AG09309 (cell line): Measurements from ENCODE around the gene INO80C.

Experiments
- DNase-seq: peaks from one replicate; pipeline ENCODE4 v3.0.0-alpha.2; 2010; ENCODE audit warnings: low read depth
- H3K4me3 ChIP-seq: 2 replicates; pipeline ENCODE4 v1.5.1; 2011; ENCODE audit warnings: mild to moderate bottlenecking, low read depth, low read length, moderate library complexity; ENCODE audit not compliant: control insufficient read depth
- TF ChIP-seq, protein P1 (sequence below): IDR thresholded peaks from 2 replicates; pipeline ENCODE4 v1.5.1; 2011; ENCODE audit warnings: mild to moderate bottlenecking, low read depth, low read length, inconsistent platforms; ENCODE audit not compliant: insufficient read depth, control insufficient read depth; ENCODE audit errors: missing control alignments

The INO80C gene

GRCh38 chr18:35477497-35477896 is 20.3 kb downstream of the INO80C start:
- no peak overlapping the region for H3K4me3 ChIP-seq
- no peak for DNase-seq
- TF ChIP-seq, protein P1, sequence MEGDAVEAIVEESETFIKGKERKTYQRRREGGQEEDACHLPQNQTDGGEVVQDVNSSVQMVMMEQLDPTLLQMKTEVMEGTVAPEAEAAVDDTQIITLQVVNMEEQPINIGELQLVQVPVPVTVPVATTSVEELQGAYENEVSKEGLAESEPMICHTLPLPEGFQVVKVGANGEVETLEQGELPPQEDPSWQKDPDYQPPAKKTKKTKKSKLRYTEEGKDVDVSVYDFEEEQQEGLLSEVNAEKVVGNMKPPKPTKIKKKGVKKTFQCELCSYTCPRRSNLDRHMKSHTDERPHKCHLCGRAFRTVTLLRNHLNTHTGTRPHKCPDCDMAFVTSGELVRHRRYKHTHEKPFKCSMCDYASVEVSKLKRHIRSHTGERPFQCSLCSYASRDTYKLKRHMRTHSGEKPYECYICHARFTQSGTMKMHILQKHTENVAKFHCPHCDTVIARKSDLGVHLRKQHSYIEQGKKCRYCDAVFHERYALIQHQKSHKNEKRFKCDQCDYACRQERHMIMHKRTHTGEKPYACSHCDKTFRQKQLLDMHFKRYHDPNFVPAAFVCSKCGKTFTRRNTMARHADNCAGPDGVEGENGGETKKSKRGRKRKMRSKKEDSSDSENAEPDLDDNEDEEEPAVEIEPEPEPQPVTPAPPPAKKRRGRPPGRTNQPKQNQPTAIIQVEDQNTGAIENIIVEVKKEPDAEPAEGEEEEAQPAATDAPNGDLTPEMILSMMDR: no peak

GRCh38 chr18:35474884-35475283 is 22.9 kb downstream of the INO80C start:
- TF ChIP-seq, protein P1: no peak
- H3K4me3 ChIP-seq: no peak overlapping the region
- no peak for DNase-seq

DNA sequence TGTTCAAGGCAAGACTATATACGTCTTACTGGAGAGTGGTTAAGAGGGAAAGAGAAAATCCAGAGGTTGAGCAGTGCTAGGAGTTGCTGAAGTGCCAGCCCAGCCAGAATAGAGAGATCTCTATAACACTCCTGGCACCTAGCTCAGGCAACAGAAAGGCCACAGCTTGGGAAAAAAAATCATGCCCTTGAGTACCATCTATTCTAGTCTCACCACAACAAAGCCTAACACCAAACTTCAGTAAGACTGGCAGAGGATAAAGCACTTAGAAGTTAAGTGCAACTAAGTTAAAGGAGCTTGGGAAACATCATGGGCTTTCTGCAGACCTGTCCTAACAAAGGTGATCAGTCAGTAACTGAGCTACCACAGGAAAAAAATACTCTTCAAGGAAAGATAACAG is 24.2 kb downstream of the INO80C start:
- TF ChIP-seq, protein P1: no peak
- no peak for DNase-seq
- no peak overlapping the region for H3K4me3 ChIP-seq

- TF ChIP-seq, protein P1: no peak
- H3K4me3 ChIP-seq: no peak overlapping the region
- no peak for DNase-seq
These were observed 27.3 kb downstream of the INO80C start for GRCh38 chr18:35470435-35470834.

DNA sequence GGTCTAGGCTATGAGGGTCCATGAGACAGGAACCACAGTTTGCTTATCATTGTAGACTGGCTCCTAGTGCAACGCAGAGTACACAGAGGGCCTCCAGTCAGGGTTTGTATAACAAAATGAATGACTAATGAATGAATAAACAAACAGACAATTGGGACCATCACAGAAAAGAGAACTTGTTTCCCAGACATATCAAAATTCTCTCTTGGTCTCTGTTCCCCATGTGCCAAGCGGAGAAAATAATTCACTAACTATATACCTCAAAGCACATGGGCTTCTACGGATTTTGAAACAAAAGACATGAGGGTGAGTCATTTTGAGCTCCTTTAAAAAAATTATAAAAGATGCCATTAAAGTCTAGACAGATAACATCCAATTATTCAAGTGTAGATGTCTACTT is 28.0 kb downstream of the INO80C start:
- no peak overlapping the region for H3K4me3 ChIP-seq
- DNase-seq: no peak
- TF ChIP-seq, protein P1: no peak

GRCh38 chr18:35468711-35469110 is 29.0 kb downstream of the INO80C start:
- no peak for DNase-seq
- TF ChIP-seq, protein P1: no peak
- no peak overlapping the region for H3K4me3 ChIP-seq

- DNase-seq: no peak
- TF ChIP-seq, protein P1: no peak
- H3K4me3 ChIP-seq: no peak overlapping the region
These were observed 30.1 kb downstream of the INO80C start for GRCh38 chr18:35467624-35468016.
